Measurements from ENCODE around the gene HSPB1.
"Not testable (repeated sequence)": the region's sequence is repeated elsewhere in the genome, so short reads cannot be mapped to it uniquely, and the experiment has no call there.

HSPB1 gene

GRCh38 chr7:76281706-76282343, 20.6 kb upstream of the HSPB1 start:
- no peak for FAIRE-seq

GRCh38 chr7:76282344-76283253, 19.9 kb upstream of the HSPB1 start:
- no peak for FAIRE-seq

- FAIRE-seq, result no peak
Measured at GRCh38 chr7:76283254-76284159, 19.0 kb upstream of the HSPB1 start.

GRCh38 chr7:76285604-76286374, 16.7 kb upstream of the HSPB1 start:
- no peak for FAIRE-seq

GRCh38 chr7:76286842-76287403, 15.6 kb upstream of the HSPB1 start:
- no peak for FAIRE-seq

- not testable (repeated sequence) for FAIRE-seq
Measured at GRCh38 chr7:76290847-76291350, 11.6 kb upstream of the HSPB1 start.

GRCh38 chr7:76291351-76292212, 10.9 kb upstream of the HSPB1 start:
- FAIRE-seq, result no peak

- no peak for FAIRE-seq
Measured at GRCh38 chr7:76292213-76292573, 10.3 kb upstream of the HSPB1 start.

GRCh38 chr7:76292911-76293310, 9.6 kb upstream of the HSPB1 start:
- not testable (repeated sequence) for FAIRE-seq

- FAIRE-seq, result no peak
Measured at GRCh38 chr7:76293407-76293901, 9.0 kb upstream of the HSPB1 start.

- no peak for FAIRE-seq
Measured at GRCh38 chr7:76294344-76295024, 8.0 kb upstream of the HSPB1 start.

- no peak for FAIRE-seq
Measured at GRCh38 chr7:76296743-76297740, 5.4 kb upstream of the HSPB1 start.

- no peak for FAIRE-seq
Measured at GRCh38 chr7:76300166-76300731, 2.2 kb upstream of the HSPB1 start.

- no peak for FAIRE-seq
Measured at GRCh38 chr7:76301000-76301399, 1.5 kb upstream of the HSPB1 start.

GRCh38 chr7:76303202-76304147, 1.0 kb downstream of the HSPB1 start:
- no peak for FAIRE-seq

- FAIRE-seq, result no peak
Measured at GRCh38 chr7:76304888-76305375, 2.5 kb downstream of the HSPB1 start.

- not testable (repeated sequence) for FAIRE-seq
Measured at GRCh38 chr7:76308874-76309273, 6.4 kb downstream of the HSPB1 start.

Data from endometrium (tissue), 2 donors.